CD4-positive, alpha-beta T cell treated with Interferon gamma for 1 hour (primary cell): Measurements from ENCODE around the gene HMG20B.

Experiments used
- DNase-seq: peaks from one replicate; pipeline ENCODE4 v3.0.0-alpha.2; 2020

Gene HMG20B

GRCh38 chr19:3608079-3608641, 35.4 kb downstream of the HMG20B start:
- DNase-seq: no peak

- no peak for DNase-seq
These were observed 36.1 kb downstream of the HMG20B start for GRCh38 chr19:3608750-3609322.

GRCh38 chr19:3609779-3610719, 37.3 kb downstream of the HMG20B start:
- DNase-seq: no peak

- no peak for DNase-seq
These were observed 38.3 kb downstream of the HMG20B start for GRCh38 chr19:3610745-3611717.

DNA sequence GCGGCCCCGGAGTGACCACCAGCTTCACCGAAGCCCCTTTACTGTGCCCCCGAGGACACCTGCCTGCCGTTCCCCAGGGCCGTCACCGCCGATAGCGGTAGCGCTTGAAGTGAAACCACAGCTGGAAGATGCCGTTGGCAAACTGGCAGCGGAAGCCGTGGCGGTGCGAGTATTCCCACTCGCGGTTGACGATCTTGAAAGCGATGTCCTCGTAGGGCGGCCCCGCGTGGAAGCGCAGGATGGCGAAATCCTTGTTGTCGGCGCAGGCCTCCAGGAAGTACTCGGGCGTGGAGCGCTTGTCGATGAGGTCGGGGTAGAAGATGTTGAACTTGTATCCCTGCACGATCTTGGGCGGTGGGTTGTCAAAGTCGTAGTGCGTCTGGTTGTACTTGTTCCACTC, 39.1 kb downstream of the HMG20B start:
- DNase-seq: no peak

- DNase-seq: no peak
These were observed 39.6 kb downstream of the HMG20B start for GRCh38 chr19:3612330-3612729.

- DNase-seq: no peak
These were observed 40.4 kb downstream of the HMG20B start for GRCh38 chr19:3612901-3613741.

GRCh38 chr19:3613818-3614661, 41.3 kb downstream of the HMG20B start:
- DNase-seq: no peak

DNA sequence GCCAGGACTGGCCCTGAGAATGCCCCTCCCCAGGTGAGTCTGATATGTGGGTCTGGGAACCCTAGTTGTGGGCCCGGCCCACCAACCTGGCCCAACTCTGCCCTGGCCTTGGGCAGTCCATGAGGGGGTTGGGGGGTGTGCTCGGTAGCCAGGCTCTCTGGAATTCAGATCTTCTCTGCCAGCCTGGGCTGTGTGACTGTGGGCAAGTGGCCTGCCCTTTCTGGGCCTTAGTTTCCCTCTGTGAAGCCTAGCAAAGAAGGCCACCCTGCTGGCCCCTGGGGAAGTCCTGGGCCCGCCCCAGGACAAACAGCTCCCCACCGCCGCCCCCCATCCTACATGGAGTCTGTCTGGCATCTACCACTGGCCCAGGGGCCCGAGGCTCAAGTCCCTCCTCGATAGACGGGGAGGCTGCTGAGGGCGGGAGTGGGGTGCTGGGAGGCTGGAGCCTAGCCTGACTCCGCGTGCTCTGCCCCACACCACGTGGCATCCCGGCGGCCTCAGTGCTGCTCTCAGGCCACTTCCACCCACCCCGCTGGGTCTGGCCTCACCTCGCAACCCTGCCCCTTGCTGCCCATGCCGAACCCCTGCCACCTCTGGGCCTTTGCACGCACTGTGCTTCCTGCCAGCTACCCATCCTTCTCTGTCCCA, 42.2 kb downstream of the HMG20B start:
- no peak for DNase-seq

GRCh38 chr19:3615524-3616135, 42.9 kb downstream of the HMG20B start:
- no peak for DNase-seq

DNA sequence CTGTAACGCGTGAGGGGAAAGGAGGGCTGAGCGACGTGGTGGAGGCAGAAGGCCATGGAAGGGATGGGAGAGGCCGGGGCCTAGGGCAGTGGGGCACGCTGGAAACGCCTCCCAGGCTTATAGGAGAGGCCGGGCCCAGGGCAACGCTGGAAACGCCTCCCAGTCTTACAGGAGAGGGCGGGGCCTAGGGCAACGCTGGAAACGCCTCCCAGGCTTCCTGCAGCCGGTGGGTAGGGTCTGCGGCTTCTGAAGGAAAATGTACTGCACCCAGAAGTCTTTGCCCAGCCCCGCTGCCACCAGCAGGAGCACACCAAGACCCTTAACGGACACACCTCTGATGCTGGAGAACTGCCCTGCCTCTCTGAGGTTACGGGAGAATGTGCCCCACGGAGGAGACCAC, 44.7 kb downstream of the HMG20B start:
- no peak for DNase-seq

DNA sequence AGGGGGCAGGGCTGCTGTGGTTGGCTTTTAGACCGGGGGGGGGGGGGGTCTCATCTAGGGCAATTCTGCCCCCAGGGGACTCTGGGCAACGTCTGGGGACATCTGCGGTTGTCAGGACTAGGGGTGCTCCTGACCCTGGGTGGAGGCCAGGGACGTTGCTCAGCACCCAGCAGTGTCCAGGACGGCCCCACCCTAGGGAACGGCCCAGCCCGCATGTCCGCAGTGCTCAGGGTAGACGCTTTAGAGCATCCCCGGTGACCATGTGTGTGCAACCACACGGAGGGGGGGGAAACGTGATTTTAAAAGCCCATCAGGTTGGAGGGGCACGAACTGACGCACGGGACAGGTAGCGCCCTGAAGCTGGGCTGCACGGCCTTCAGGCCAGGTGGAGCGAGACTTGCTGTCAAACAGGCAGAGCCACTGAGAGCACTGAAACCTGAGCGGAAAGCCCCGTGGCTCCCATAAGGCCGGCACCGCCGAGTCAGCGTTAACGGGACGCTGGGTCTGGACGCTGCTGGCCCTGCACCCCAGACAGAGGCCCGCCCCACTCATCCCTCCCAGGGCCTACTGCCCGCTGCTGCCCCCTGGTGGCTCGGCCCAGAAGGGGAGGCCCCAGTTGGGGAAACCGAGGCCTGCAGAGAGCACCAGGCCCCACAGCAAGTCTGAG, 45.5 kb downstream of the HMG20B start:
- DNase-seq: peak; percentile 35

- no peak for DNase-seq
These were observed 46.3 kb downstream of the HMG20B start for GRCh38 chr19:3618811-3619630.

DNA sequence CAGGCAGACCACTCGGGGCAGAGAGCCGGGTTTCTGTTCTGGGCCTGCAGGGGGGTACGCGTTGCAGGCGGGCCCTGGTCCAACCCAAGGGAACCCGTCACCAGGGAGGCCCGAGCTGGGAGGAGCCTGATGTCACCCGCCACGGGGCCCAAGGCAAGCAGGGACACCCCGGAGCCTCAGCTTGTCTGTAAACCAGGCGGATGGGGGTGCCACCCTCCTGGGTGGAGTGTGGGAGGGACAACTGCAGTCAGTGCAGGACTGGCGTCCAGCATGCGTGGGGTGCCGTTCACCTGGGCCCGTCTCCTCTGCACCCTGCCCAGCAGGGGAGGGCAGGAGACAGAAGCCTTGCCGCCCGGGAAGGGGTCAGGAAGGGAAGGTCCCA, 46.9 kb downstream of the HMG20B start:
- no peak for DNase-seq

DNA sequence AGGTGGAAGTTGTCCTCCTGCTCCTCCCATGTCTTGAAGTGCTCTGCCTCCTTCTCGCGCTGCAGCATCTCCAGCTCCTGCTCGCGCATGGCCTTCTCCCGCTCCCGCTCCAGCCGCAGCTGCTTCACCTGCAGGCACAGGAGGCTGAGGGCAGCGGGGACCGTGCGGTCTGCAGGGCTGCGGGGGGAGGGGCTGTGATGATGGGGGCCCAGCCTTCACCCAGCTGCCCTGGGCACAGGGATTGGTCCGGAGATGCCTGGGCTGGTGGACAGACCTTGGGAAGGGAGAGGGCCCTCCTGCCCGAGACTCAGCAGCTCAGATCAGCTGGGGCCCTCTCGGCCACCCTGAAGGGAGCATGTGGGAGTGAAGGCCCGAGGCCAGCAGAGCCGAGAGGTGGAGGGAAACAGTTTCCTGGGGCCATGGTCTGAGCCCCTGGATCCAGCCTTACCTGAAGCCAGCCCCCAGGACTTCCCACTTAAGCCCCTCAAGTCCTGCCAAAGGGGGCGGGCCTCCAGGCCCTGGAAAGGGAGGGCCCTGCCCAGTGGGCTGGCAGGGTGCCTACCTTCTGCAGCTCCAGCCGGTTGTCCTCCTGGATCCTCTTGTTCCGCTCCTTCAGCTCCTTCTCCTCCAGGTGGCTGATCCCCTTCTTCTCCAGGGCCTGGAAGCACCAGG, 47.5 kb downstream of the HMG20B start:
- DNase-seq: no peak

DNA sequence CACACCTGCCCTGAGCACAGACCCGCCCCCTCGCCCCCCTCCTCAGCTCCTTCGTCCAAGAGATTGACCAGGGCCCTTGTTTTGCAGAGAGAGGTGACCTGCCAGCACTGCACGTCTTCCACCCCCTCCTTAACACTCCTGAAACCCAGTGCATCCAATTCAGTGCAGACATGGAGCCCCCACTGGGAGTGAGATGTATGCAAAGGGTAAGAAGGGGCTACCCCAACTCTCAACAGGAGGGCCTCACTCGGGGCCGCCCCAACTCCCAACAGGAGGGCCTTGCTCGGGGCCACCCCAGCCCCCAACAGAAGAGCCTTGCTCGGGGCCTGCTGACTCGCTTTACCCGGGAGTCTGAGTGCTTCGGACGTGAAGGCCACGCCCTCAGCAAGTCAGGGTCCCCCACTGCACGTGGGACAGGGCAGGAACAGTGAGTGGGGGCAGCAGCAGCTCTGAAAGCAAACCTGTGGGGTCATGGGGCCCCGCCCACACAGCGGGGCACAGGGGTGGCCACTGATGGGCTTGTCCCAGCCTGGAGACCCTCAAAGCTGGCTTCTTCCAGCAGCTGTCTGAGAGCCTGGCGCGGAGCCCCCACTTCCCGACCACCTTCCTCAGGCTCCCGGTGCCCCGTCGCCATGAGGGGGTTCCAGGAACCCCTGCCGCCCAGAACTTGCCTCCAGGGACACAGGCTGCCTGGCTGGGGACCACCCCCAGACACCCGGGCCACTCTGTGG, 48.2 kb downstream of the HMG20B start:
- DNase-seq: no peak

- DNase-seq: no peak
These were observed 48.9 kb downstream of the HMG20B start for GRCh38 chr19:3621689-3622088.
